Measurements from ENCODE around the gene RPTN. TPM values are rescaled to one million over a fixed set of nuclear protein-coding genes. Genes with fewer than 3 reads are reported as not detected.

The RPTN gene
- total RNA-seq, 1 experiment from 2014 or later = not detected

DNA sequence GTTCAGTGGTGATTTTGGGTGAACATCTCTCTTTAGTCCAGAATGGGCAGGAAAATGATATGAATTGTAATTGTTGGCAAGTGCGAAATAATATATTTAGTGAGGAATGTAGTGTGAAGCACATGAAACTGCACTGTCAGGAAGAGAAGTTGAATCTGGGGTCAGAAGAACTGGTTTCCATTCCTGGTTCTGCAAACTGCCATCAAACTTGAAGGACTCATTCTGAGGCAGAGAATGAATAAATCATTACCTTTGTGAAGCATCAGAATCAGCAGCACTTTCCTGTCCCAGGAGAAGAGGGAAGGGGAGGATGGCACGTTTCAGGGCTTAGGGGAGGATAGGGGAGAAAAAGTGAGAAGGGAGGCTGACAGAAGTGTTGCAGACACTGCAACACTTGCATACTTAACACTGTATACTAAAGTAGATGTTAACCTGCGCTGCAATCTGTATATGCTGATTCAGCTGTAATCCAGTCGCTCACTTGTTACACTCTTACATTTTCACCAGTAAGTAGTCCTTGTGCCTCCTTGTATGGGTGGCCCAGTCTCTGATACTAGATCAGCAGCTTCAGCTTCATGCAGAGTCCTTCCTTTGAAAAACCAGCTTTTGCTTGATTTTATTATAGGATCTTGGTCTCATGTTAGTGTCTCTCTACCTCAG is 10.5 kb upstream of the RPTN start:
- H3K27me3 Mint-ChIP-seq (ENCODE audit: insufficient read depth, unreplicated experiment) = no peaks in the 10 kb centered on the region
- H3K4me3 Mint-ChIP-seq (ENCODE audit: unreplicated experiment) = peak overlapping the region; percentile 49
- TF ChIP-seq, protein P1, sequence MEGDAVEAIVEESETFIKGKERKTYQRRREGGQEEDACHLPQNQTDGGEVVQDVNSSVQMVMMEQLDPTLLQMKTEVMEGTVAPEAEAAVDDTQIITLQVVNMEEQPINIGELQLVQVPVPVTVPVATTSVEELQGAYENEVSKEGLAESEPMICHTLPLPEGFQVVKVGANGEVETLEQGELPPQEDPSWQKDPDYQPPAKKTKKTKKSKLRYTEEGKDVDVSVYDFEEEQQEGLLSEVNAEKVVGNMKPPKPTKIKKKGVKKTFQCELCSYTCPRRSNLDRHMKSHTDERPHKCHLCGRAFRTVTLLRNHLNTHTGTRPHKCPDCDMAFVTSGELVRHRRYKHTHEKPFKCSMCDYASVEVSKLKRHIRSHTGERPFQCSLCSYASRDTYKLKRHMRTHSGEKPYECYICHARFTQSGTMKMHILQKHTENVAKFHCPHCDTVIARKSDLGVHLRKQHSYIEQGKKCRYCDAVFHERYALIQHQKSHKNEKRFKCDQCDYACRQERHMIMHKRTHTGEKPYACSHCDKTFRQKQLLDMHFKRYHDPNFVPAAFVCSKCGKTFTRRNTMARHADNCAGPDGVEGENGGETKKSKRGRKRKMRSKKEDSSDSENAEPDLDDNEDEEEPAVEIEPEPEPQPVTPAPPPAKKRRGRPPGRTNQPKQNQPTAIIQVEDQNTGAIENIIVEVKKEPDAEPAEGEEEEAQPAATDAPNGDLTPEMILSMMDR (IDR thresholded peaks at IDR 0.05; ENCODE audit: unreplicated experiment) = no peak
- no peak for DNase-seq (ENCODE audit: unreplicated experiment)
- BruUV-seq (replicated peaks) = no TSS peak
- intact Hi-C loops (cut with micrococcal nuclease) = no loop called here
- POLR2A ChIA-PET = interaction anchor here (0.6 to 16.3 kb wide), 13 partner anchors 11 to 546 kb away, joined by 3 to 503 read pairs (median 6); partner anchors contain the start of gene S100A11
- peaks cover 12% of the 10 kb centered on the region for H3K36me3 Mint-ChIP-seq (ENCODE audit: insufficient read depth, unreplicated experiment)
- H3K27ac Mint-ChIP-seq (ENCODE audit: low read depth, unreplicated experiment) = peak overlapping the region; percentile 99
- no peaks in the 10 kb centered on the region for H3K9me3 Mint-ChIP-seq (ENCODE audit: unreplicated experiment)
- CTCF ChIA-PET = interaction anchor here (1.2 to 17.5 kb wide), 7 partner anchors 7 to 168 kb away, joined by 4 to 351 read pairs (median 5); no protein-coding TSS in a partner anchor
- H3K4me1 Mint-ChIP-seq (ENCODE audit: insufficient read depth, unreplicated experiment) = peaks cover 56% of the 10 kb centered on the region

DNA sequence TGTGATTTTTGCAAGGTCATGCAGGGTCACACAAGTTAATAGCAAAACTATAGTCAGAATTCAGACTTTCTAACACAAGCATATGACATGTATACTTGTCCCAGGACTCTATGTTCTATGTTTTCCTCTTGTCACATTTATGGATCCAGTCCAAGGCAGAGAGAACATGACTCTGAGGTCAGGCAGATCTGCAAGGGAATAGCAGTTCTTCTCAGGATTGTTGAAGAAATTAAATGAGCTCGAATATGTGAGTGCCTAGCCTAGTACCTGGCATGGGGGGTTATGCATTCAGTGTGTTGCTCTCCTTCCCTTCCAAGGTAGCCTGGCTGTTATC is 9.5 kb upstream of the RPTN start:
- Mint-ChIP-seq H3K27ac (ENCODE audit: low read depth, unreplicated experiment) (peak overlapping the region; percentile 99), H3K9me3 (ENCODE audit: unreplicated experiment) (no peaks in the 10 kb centered on the region), H3K27me3 (ENCODE audit: insufficient read depth, unreplicated experiment) (no peaks in the 10 kb centered on the region), H3K36me3 (ENCODE audit: insufficient read depth, unreplicated experiment) (peaks cover 13% of the 10 kb centered on the region), H3K4me3 (ENCODE audit: unreplicated experiment) (peak overlapping the region; percentile 49), H3K4me1 (ENCODE audit: insufficient read depth, unreplicated experiment) (peaks cover 66% of the 10 kb centered on the region)
- POLR2A ChIA-PET = interaction anchor here (0.8 to 16.3 kb wide), 22 partner anchors 12 to 290 kb away, joined by 3 to 503 read pairs (median 6); partner anchors contain the start of genes S100A10 and S100A11
- TF ChIP-seq, protein P1 (IDR thresholded peaks at IDR 0.05; ENCODE audit: unreplicated experiment) = no peak
- DNase-seq (ENCODE audit: unreplicated experiment) = peak; percentile 55
- TSS peak; percentile 60 for BruUV-seq (replicated peaks)
- intact Hi-C loops (cut with micrococcal nuclease) = loop anchor here (1.0 kb wide), 1 partner anchor 15 kb away; no protein-coding TSS in a partner anchor
- CTCF ChIA-PET = interaction anchor here (0.7 to 17.5 kb wide), 12 partner anchors 8 to 290 kb away, joined by 3 to 351 read pairs (median 4); no protein-coding TSS in a partner anchor

DNA sequence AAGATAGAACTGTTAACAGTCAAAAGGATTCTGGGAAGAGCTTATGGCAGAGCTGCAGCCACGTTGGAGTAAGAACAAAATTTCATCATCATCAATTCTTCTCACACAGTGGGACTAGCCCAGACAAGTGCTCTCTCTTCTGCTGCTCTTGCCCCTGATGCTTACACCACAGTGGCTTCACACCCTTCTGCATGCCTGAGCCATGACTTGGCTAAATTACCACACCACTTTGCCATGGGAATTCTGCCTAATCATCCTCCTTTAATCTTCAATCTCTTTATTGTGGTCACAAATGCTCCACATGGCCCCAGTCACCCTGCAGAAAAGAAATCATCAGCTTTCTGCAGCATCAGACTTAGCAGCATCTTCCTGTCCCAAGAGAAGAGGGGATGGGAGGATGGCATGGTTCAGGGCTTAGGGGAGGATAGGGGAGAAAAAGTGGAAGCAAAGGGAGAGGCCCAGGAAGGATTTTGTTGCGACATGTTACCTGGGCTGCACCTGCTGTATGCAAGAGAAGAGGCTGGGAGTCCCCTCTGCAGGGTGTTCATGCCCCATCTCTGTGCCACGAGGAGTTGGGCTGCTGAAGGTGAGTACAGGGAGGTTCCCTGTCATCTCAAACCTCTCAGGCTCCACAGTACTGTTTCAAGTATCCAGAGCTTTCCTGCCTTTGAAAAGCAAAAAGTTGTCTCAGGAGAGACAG is 9.0 kb upstream of the RPTN start:
- no TSS peak for BruUV-seq (replicated peaks)
- H3K27me3 Mint-ChIP-seq (ENCODE audit: insufficient read depth, unreplicated experiment) = no peaks in the 10 kb centered on the region
- peak; percentile 100 for DNase-seq (ENCODE audit: unreplicated experiment)
- H3K9me3 Mint-ChIP-seq (ENCODE audit: unreplicated experiment) = no peaks in the 10 kb centered on the region
- H3K36me3 Mint-ChIP-seq (ENCODE audit: insufficient read depth, unreplicated experiment) = peaks cover 13% of the 10 kb centered on the region
- peak overlapping the region; percentile 99 for H3K27ac Mint-ChIP-seq (ENCODE audit: low read depth, unreplicated experiment)
- TF ChIP-seq, protein P1 (IDR thresholded peaks at IDR 0.05; ENCODE audit: unreplicated experiment) = no peak
- intact Hi-C loops (cut with micrococcal nuclease) = loop anchor here (1.0 kb wide), 1 partner anchor 15 kb away; no protein-coding TSS in a partner anchor
- ChIA-PET CTCF (interaction anchor here (0.7 to 17.5 kb wide), 14 partner anchors 9 to 291 kb away, joined by 3 to 351 read pairs (median 4); no protein-coding TSS in a partner anchor), POLR2A (interaction anchor here (0.6 to 16.3 kb wide), 30 partner anchors 13 to 290 kb away, joined by 3 to 503 read pairs (median 5); partner anchors contain the start of genes S100A10 and S100A11)
- peaks cover 70% of the 10 kb centered on the region for H3K4me1 Mint-ChIP-seq (ENCODE audit: insufficient read depth, unreplicated experiment)
- H3K4me3 Mint-ChIP-seq (ENCODE audit: unreplicated experiment) = peak overlapping the region; percentile 49

DNA sequence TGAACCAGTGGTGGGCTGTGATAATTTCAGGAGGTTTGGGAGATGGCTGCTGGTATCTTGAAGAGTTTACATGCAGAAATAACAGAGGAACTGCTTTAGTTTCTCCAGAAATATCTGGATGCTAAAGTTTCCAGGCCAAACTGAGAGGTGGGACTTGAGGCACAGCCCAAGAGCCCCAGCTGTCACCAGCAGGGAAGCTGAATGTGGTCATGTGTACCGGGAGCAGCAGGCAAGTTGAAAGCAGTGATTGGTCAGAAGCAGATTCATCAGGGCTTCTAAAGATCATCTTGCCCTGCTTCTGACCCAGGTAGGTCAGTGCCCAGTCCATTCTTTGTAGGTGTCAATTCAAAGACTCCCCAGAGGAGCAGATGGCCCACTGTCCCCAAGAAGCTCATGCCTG is 7.9 kb upstream of the RPTN start:
- DNase-seq (ENCODE audit: unreplicated experiment) = no peak
- Mint-ChIP-seq H3K27me3 (ENCODE audit: insufficient read depth, unreplicated experiment) (no peaks in the 10 kb centered on the region), H3K9me3 (ENCODE audit: unreplicated experiment) (no peaks in the 10 kb centered on the region), H3K4me1 (ENCODE audit: insufficient read depth, unreplicated experiment) (peaks cover 79% of the 10 kb centered on the region), H3K4me3 (ENCODE audit: unreplicated experiment) (peak overlapping the region; percentile 49), H3K27ac (ENCODE audit: low read depth, unreplicated experiment) (peak overlapping the region; percentile 99), H3K36me3 (ENCODE audit: insufficient read depth, unreplicated experiment) (peaks cover 13% of the 10 kb centered on the region)
- ChIA-PET POLR2A (interaction anchor here (0.7 to 16.3 kb wide), 16 partner anchors 13 to 291 kb away, joined by 3 to 503 read pairs (median 10); partner anchors contain the start of genes S100A10 and S100A11), CTCF (interaction anchor here (0.6 to 17.5 kb wide), 6 partner anchors 10 to 349 kb away, joined by 3 to 351 read pairs (median 22); no protein-coding TSS in a partner anchor)
- intact Hi-C loops (cut with micrococcal nuclease) = no loop called here
- BruUV-seq (replicated peaks) = no TSS peak
- TF ChIP-seq, protein P1 (IDR thresholded peaks at IDR 0.05; ENCODE audit: unreplicated experiment) = no peak
